ENCODE data around the gene ATRAID.
A peak's percentile ranks its signal among the peaks of the same experiment; 100 is the strongest.

ATRAID gene

GRCh38 chr2:27220091-27220490, 8.2 kb downstream of the ATRAID start:
- no peak for DNase-seq (ENCODE audit: low spot score)

- no peak for DNase-seq (ENCODE audit: low spot score)
Observed at GRCh38 chr2:27221166-27221565, 9.3 kb downstream of the ATRAID start.

- DNase-seq (ENCODE audit: low spot score): no peak
Observed at GRCh38 chr2:27222407-27222806, 10.6 kb downstream of the ATRAID start.

GRCh38 chr2:27223416-27223815, 11.6 kb downstream of the ATRAID start:
- no peak for DNase-seq (ENCODE audit: low spot score)

GRCh38 chr2:27225526-27225925, 13.7 kb downstream of the ATRAID start:
- DNase-seq (ENCODE audit: low spot score): no peak

GRCh38 chr2:27227501-27227900, 15.7 kb downstream of the ATRAID start:
- no peak for DNase-seq (ENCODE audit: low spot score)

GRCh38 chr2:27231921-27232320, 20.1 kb downstream of the ATRAID start:
- no peak for DNase-seq (ENCODE audit: low spot score)

- no peak for DNase-seq (ENCODE audit: low spot score)
Observed at GRCh38 chr2:27233341-27233740, 21.5 kb downstream of the ATRAID start.

- no peak for DNase-seq (ENCODE audit: low spot score)
Observed at GRCh38 chr2:27236136-27236535, 24.3 kb downstream of the ATRAID start.

GRCh38 chr2:27236626-27237025, 24.8 kb downstream of the ATRAID start:
- no peak for DNase-seq (ENCODE audit: low spot score)

GRCh38 chr2:27237341-27237945, 25.6 kb downstream of the ATRAID start:
- no peak for DNase-seq (ENCODE audit: low spot score)

GRCh38 chr2:27238976-27239375, 27.1 kb downstream of the ATRAID start:
- DNase-seq (ENCODE audit: low spot score): no peak

GRCh38 chr2:27240406-27240805, 28.6 kb downstream of the ATRAID start:
- no peak for DNase-seq (ENCODE audit: low spot score)

GRCh38 chr2:27241761-27242613, 30.1 kb downstream of the ATRAID start:
- DNase-seq (ENCODE audit: low spot score): no peak

- no peak for DNase-seq (ENCODE audit: low spot score)
Observed at GRCh38 chr2:27242614-27242951, 30.7 kb downstream of the ATRAID start.

GRCh38 chr2:27243391-27244130, 31.7 kb downstream of the ATRAID start:
- no peak for DNase-seq (ENCODE audit: low spot score)

GRCh38 chr2:27245116-27245515, 33.3 kb downstream of the ATRAID start:
- no peak for DNase-seq (ENCODE audit: low spot score)

GRCh38 chr2:27245626-27246025, 33.8 kb downstream of the ATRAID start:
- no peak for DNase-seq (ENCODE audit: low spot score)

GRCh38 chr2:27247893-27248292, 36.1 kb downstream of the ATRAID start:
- no peak for DNase-seq (ENCODE audit: low spot score)

GRCh38 chr2:27249159-27249890, 37.5 kb downstream of the ATRAID start:
- no peak for DNase-seq (ENCODE audit: low spot score)

GRCh38 chr2:27249891-27250651, 38.2 kb downstream of the ATRAID start:
- DNase-seq (ENCODE audit: low spot score): peak; percentile 91

Measured in HuH-7 (cell line).